RWPE2 (cell line): ENCODE results near the gene RRM2.
A peak's percentile ranks its signal among the peaks of the same experiment; 100 is the strongest.

Experiments used
- ATAC-seq: fragments of 200-7000 bp; cut with Tn5 transposase; 3 replicates; pipeline ENCODE4 v1.9.1; 2021; ENCODE audit warnings: low read depth
- DNase-seq: peaks from one replicate; pipeline ENCODE4 v3.0.0-alpha.2; 2020; ENCODE audit warnings: low spot score
- H3K27ac ChIP-seq: fragments of 450-650 bp; 2 replicates; pipeline ENCODE4 v1.5.1; 2017; ENCODE audit warnings: mild to moderate bottlenecking; ENCODE audit not compliant: poor library complexity, severe bottlenecking
- H3K27me3 ChIP-seq: fragments of 250-450 bp; sonication (Bioruptor Pico); 2 replicates; pipeline ENCODE4 v1.5.1; 2021; ENCODE audit warnings: mild to moderate bottlenecking, moderate library complexity; ENCODE audit not compliant: insufficient read depth, poor library complexity, severe bottlenecking
- H3K36me3 ChIP-seq: fragments of 250-450 bp; sonication (Bioruptor Pico); 2 replicates; pipeline ENCODE4 v1.5.1; 2020; ENCODE audit warnings: low read depth, mild to moderate bottlenecking, moderate library complexity
- H3K4me1 ChIP-seq: fragments of 250-450 bp; sonication (Bioruptor Pico); 2 replicates; pipeline ENCODE4 v1.5.1; 2021; ENCODE audit warnings: mild to moderate bottlenecking, moderate library complexity; ENCODE audit not compliant: insufficient read depth, poor library complexity, severe bottlenecking
- H3K4me3 ChIP-seq: fragments of 250-450 bp; sonication (Bioruptor Pico); 2 replicates; pipeline ENCODE4 v1.5.1; 2021; ENCODE audit warnings: mild to moderate bottlenecking, moderate library complexity; ENCODE audit not compliant: severe bottlenecking
- H3K9me3 ChIP-seq: fragments of 250-450 bp; sonication (Bioruptor Pico); 2 replicates; pipeline ENCODE4 v1.5.1; 2021; ENCODE audit warnings: mild to moderate bottlenecking, moderate library complexity; ENCODE audit not compliant: severe bottlenecking
- CTCF ChIP-seq: fragments of 450-650 bp; IDR thresholded peaks from one replicate; pipeline ENCODE4 v1.5.1; 2017; ENCODE audit warnings: mild to moderate bottlenecking, moderate library complexity; ENCODE audit not compliant: poor library complexity, severe bottlenecking

RRM2 gene

GRCh38 chr2:10123281-10123680, 742 bp downstream of the RRM2 start:
- Histone ChIP-seq H3K4me1 (peaks cover 20% of the 10 kb centered on the region), H3K36me3 (peaks cover 56% of the 10 kb centered on the region), H3K9me3 (no peaks in the 10 kb centered on the region), H3K27me3 (no peaks in the 10 kb centered on the region), H3K4me3 (peak overlapping the region; percentile 55), H3K27ac (peak overlapping the region; percentile 90)
- DNase-seq (no peak), ATAC-seq (no peak)
- no peak for TF ChIP-seq CTCF

- DNase-seq (no peak), ATAC-seq (no peak)
- Histone ChIP-seq H3K9me3 (no peaks in the 10 kb centered on the region), H3K36me3 (peaks cover 69% of the 10 kb centered on the region), H3K4me3 (peak overlapping the region; percentile 55), H3K27ac (peak overlapping the region; percentile 90), H3K27me3 (no peaks in the 10 kb centered on the region), H3K4me1 (peaks cover 19% of the 10 kb centered on the region)
- TF ChIP-seq CTCF: peak; percentile 86
These were observed 2.1 kb downstream of the RRM2 start for GRCh38 chr2:10124538-10125045.

- H3K4me1 ChIP-seq: peaks cover 15% of the 10 kb centered on the region
- no peak overlapping the region for H3K4me3 ChIP-seq
- no peak for TF ChIP-seq CTCF
- peaks cover 83% of the 10 kb centered on the region for H3K36me3 ChIP-seq
- ATAC-seq (no peak), DNase-seq (no peak)
- H3K27me3 ChIP-seq: no peaks in the 10 kb centered on the region
- no peaks in the 10 kb centered on the region for H3K9me3 ChIP-seq
- peak overlapping the region; percentile 90 for H3K27ac ChIP-seq
These were observed 3.5 kb downstream of the RRM2 start for GRCh38 chr2:10125842-10126631.

GRCh38 chr2:10126632-10127026, 4.1 kb downstream of the RRM2 start:
- Histone ChIP-seq H3K4me3 (no peak overlapping the region), H3K36me3 (peaks cover 87% of the 10 kb centered on the region)
- DNase-seq: no peak

More at GRCh38 chr2:10126632-10127026, 4.1 kb downstream of the RRM2 start:
- no peak for ATAC-seq
- Histone ChIP-seq H3K4me1 (peaks cover 9% of the 10 kb centered on the region), H3K27me3 (no peaks in the 10 kb centered on the region), H3K27ac (no peak overlapping the region), H3K9me3 (no peaks in the 10 kb centered on the region)
- no peak for TF ChIP-seq CTCF
